LNCaP clone FGC (cell line): ENCODE measurements around the gene GTPBP10.
"Not testable (repeated sequence)": the region's sequence is repeated elsewhere in the genome, so short reads cannot be mapped to it uniquely, and the experiment has no call there.

Source experiments
- DNase-seq: peaks from one replicate; pipeline ENCODE4 v3.0.0-alpha.2; 2011; ENCODE audit warnings: low read depth
- H3K4me3 ChIP-seq: 2 replicates; pipeline ENCODE4 v1.5.1; 2011; ENCODE audit warnings: mild to moderate bottlenecking, low read depth, low read length, control low read depth
- TF ChIP-seq, protein P1 (sequence below): IDR thresholded peaks from 2 replicates; pipeline ENCODE4 v1.5.1; 2012; ENCODE audit warnings: mild to moderate bottlenecking; ENCODE audit not compliant: control insufficient read depth, insufficient read depth; ENCODE audit errors: extremely low read depth

The GTPBP10 gene

DNA sequence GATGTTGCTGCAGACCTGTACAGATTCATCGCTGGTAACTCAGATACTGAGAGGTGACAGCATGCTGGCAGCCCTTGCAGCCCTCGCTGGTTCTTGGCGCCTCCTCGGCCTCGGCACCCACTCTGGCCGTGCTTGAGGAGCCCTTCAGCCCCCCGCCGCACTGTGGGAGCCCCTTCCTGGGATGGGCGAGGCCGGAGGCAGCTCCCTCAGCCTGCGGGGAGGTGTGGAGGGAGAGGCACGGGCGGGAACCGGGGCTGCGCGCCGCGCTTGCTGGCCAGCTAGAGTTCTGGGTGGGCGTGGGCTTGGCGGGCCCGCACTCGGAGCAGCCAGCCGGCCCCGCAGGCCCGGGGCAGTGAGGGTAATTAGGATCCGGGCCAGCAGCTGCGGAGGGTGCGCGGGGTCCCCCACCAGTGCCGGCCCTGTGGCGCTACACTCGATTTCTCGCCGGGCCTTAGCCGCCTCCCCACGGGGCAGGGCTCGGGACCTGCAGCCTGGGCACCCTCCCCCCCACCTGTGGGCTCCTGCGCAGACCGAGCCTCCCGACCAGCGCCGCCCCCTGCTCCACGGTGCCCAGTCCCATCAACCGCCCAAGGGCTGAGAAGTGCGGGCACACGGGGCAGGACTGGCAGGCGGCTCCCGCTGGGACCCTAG is 12.2 kb upstream of the GTPBP10 start:
- no peak overlapping the region for H3K4me3 ChIP-seq
- no peak for DNase-seq
- TF ChIP-seq, protein P1, sequence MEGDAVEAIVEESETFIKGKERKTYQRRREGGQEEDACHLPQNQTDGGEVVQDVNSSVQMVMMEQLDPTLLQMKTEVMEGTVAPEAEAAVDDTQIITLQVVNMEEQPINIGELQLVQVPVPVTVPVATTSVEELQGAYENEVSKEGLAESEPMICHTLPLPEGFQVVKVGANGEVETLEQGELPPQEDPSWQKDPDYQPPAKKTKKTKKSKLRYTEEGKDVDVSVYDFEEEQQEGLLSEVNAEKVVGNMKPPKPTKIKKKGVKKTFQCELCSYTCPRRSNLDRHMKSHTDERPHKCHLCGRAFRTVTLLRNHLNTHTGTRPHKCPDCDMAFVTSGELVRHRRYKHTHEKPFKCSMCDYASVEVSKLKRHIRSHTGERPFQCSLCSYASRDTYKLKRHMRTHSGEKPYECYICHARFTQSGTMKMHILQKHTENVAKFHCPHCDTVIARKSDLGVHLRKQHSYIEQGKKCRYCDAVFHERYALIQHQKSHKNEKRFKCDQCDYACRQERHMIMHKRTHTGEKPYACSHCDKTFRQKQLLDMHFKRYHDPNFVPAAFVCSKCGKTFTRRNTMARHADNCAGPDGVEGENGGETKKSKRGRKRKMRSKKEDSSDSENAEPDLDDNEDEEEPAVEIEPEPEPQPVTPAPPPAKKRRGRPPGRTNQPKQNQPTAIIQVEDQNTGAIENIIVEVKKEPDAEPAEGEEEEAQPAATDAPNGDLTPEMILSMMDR, result no peak

DNA sequence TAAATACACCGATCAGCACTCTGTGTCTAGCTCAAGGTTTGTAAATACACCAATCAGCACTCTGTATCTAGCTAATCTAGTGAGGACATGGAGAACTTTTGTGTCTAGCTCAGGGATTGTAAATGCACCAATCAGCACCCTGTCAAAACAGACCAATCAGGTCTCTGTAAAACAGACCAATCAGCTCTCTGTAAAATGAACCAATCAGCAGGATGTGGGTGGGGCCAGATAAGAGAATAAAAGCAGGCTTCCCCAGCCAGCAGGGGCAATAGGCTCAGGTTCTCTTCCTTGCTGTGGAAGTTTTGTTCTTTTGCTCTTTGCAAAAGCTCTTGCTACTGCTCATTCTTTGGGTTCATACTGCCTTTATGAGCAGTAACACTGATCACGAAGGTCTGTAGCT is 11.6 kb upstream of the GTPBP10 start:
- not testable (repeated sequence) for H3K4me3 ChIP-seq, DNase-seq

DNA sequence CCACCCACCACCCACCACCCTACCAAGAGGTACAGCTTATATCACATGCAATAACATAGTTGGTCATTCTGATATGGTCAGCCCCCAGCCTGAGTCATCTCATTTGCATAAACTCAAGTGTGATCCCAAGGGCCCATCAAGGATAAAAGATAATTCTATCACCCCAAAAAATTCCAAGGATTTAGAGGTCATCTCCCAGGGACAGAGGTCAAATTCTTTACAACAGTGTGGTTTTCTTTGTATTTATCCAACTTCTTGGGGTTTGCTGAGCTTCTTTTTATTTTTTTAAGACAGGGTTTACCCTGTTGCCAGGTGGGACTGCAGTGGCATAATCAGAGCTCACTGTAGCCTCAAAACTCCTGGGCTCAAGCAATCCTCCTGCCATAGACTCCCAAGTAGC is 9.4 kb upstream of the GTPBP10 start:
- no peak for DNase-seq
- TF ChIP-seq, protein P1, result no peak
- no peak overlapping the region for H3K4me3 ChIP-seq

DNA sequence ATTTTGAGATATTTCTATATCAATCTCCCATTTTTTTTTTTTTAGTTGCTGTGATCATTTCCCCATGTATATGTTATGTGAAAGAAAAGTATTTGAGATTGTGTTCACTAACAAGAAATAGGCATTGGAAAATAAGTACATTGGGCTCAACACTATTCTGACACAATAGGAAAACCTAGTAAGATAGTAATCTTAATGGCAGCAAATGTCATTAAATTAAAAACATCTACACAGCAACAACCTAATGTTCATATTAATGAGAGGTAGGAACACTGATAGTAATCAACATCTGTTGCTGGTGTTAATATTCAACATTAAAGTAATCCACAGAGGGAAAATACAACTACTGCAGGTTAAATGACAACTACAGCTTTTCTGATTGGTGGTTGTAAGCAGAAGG is 1.5 kb upstream of the GTPBP10 start:
- TF ChIP-seq, protein P1, result no peak
- DNase-seq, result no peak
- no peak overlapping the region for H3K4me3 ChIP-seq

DNA sequence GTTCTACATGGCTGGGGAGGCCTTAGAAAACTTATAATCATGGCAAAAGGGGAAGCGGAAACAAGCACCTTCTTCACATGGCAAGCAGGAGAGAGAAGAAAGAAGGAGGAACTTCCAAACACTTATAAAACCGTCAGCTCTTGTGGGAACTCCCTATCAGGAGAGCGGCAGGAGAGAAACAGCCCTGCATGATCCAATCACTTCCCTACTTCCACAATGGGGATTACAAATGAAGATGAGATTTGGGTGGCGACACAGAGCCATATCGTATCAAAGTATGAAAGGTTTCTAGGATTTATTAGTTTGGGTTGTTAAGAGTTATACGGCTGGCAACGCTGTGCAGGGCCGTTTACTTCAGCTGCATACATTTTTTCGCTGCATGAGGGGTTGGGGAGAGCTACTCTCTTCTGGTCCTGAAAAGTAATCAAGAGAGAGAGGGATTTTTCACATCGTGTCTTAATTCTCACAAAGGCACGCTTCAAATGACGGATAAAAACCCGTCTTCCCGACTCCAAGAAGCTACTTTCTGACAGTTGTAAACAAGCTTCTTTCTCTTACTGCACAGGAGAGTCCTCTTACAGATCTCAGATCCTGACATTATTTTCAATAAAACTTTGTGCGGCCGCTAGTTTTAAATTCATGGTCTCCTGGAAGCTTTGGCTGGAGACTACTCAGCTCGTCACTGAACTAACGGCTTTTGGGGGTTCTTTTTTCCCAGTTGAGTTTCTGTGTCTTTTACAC is 751 bp upstream of the GTPBP10 start:
- DNase-seq, result no peak
- TF ChIP-seq, protein P1, result no peak
- peak overlapping the region; percentile 96 for H3K4me3 ChIP-seq

DNA sequence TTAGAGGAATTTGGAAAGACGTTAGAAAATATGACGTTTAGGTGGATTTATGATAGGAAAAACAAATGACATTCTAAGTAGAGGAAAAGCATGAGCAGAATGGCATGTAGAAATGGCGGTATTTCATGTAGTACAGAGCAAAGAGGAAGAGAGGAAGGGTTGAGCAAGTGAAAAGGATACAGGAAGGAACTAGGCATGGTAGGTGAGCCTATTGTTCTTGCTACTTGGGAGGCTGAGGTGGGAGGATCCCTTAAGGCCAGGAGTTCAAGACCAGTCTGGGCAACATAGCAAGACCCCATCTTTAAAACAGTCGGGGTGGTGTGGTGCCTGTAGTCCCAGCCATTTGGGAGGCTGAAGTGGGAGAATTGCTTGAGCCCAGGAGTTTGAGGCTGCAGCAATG is 1.2 kb downstream of the GTPBP10 start:
- no peak for DNase-seq
- peak overlapping the region; percentile 96 for H3K4me3 ChIP-seq
- TF ChIP-seq, protein P1, result no peak

DNA sequence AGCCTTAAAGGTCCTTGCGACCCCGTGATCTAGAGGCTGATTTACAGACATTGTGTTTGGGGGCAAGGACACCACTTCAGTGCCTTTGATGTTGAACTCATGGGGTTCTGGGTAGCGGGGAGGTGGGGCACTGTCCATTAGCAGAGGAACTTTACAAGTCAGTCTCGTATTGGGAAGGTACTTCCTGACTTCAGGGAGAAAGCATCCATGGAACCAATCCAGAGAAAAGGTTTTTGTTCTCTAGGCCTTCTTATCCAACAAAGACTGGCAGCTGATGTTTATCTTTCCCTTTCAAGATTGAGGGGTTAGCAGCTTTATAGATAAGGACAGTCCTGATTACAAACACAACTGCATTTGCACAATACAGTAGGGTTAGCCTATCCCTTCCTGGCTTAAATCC is 2.8 kb downstream of the GTPBP10 start:
- TF ChIP-seq, protein P1, result no peak
- H3K4me3 ChIP-seq, result no peak overlapping the region
- DNase-seq, result no peak

DNA sequence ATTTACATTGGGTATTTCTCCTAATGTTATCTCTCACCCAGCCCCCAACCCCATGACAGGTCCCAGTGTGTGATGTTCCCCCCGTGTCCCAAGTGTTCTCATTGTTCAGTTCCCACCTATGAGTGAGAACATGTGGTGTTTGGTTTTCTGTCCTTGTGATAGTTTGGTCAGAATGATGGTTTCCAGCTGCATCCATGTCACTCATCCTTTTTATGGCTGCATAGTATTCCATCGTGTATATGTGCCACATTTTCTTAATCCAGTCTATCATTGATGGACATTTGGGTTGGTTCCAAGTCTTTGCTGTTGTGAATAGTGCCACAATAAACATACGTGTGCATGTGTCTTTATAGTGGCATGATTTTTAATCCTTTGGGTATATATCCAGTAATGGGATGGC is 3.5 kb downstream of the GTPBP10 start:
- H3K4me3 ChIP-seq, DNase-seq: not testable (repeated sequence)
